Esophagus muscularis mucosa (tissue), 4 donors: ENCODE measurements around the gene UQCC2.

ENCODE experiments used
- EP300 ChIP-seq: sonication (generic); formaldehyde crosslinking; IDR thresholded peaks from one replicate; pipeline ENCODE4 v1.6.1; 2017; ENCODE audit warnings: antibody characterized with exemption
- POLR2A ChIP-seq: fragments of 450-650 bp; IDR thresholded peaks from one replicate; pipeline ENCODE4 v1.6.1; 2017; ENCODE audit warnings: antibody characterized with exemption, moderate library complexity, mild to moderate bottlenecking, low read depth
- POLR2AphosphoS5 ChIP-seq, 2 donors: sonication (generic); formaldehyde crosslinking; IDR thresholded peaks; one replicate each; pipeline ENCODE4 v1.6.1; 2017; ENCODE audit warnings: antibody characterized with exemption in 2 of 2
- TF ChIP-seq, protein P1 (sequence below), 3 experiments: fragments of 200-600 bp in 2 of 3; fragments of 450-650 bp in 1 of 3; sonication (generic) in 2 of 3; IDR thresholded peaks; one replicate each; pipeline ENCODE4 v1.5.1; 2017 to 2019; ENCODE audit warnings: antibody characterized with exemption in 3 of 3, mild to moderate bottlenecking in 2 of 3, moderate library complexity in 1 of 3

DNA sequence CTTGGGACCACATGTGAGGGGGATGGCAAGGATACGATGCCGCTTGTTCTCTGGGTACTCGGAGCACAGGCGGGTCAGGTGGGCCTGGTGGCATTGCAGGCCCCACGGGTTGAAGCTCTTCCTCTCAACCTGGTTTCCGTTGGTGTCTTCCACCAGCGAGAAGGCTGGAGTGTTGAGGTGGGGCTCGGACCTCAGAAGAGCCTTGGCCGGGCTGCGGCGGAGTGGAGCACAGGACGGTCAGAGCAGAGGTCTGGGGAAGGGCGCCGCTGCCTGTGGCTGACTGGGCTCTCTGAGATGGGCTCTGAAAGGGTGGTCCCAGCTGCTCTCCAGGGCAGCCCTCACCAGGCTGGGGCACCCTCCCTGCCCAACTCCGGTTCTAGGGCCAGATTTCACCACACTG is 15.2 kb upstream of the UQCC2 start:
- TF ChIP-seq, protein P1, sequence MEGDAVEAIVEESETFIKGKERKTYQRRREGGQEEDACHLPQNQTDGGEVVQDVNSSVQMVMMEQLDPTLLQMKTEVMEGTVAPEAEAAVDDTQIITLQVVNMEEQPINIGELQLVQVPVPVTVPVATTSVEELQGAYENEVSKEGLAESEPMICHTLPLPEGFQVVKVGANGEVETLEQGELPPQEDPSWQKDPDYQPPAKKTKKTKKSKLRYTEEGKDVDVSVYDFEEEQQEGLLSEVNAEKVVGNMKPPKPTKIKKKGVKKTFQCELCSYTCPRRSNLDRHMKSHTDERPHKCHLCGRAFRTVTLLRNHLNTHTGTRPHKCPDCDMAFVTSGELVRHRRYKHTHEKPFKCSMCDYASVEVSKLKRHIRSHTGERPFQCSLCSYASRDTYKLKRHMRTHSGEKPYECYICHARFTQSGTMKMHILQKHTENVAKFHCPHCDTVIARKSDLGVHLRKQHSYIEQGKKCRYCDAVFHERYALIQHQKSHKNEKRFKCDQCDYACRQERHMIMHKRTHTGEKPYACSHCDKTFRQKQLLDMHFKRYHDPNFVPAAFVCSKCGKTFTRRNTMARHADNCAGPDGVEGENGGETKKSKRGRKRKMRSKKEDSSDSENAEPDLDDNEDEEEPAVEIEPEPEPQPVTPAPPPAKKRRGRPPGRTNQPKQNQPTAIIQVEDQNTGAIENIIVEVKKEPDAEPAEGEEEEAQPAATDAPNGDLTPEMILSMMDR (IDR thresholded peaks at IDR 0.05): no peak
- TF ChIP-seq POLR2A (no peak), POLR2AphosphoS5 (IDR thresholded peaks at IDR 0.05) (no peak), EP300 (no peak)
